Measurements from ENCODE around the gene ADGRB3. TPM values are rescaled to one million over a fixed set of nuclear protein-coding genes. Genes with fewer than 3 reads are reported as not detected.

Gene ADGRB3
- total and polyA plus RNA-seq, 12 donors: 0.47 to 2.1 (median 0.85) TPM

DNA sequence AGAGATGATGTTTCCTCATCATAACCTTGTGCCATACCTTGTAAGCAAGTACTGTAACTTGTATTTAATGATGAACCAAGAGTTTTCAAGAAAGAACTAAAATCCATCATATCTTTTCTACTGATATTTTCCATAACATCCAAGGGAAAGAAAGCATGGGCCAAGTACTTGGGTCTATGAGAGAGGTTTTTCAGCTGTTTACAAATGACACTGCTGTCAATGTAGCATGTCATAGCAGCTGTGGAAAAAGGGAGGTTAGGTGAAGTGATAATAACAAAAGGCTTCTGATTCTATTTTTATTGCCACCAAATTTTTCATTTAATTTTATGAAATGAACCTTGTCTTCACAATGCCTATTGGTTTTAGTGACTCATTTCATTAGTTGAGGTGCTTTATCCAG lies 679.4 kb downstream of the ADGRB3 start:
- Histone ChIP-seq H3K36me3 (no peaks in the 10 kb centered on the region), H3K9me3 (no peaks in the 10 kb centered on the region), H3K4me3 (no peak overlapping the region), H3K27me3 (no peaks in the 10 kb centered on the region), H3K27ac (no peak overlapping the region), H3K4me1 (no peaks in the 10 kb centered on the region)
- ATAC-seq (no peak), DNase-seq (no peak)
- no peak for TF ChIP-seq CTCF (IDR thresholded peaks at IDR 0.05)
- intact Hi-C loops (cut with DNase I): no loop called here

DNA sequence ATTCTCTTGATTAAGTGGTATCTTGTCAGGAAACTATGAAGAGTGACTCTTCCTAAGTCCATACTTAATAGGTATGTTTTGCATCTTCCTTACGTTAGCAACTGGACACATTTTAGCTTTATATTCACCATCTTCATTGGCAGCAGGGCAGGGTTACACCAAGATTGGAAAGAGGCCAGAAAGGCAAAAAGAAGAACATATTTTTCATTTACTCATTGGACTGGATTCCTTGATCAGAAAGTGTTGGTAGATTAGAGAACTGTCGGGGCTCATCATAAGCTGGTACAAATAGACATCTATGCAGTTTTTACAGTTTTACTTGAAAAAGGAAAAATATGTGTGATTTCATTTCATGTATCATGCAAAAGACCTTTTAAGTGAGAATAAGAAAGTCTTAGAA lies 696.8 kb downstream of the ADGRB3 start:
- H3K27me3 ChIP-seq: no peaks in the 10 kb centered on the region
- no peak overlapping the region for H3K27ac ChIP-seq
- TF ChIP-seq CTCF (IDR thresholded peaks at IDR 0.05): no peak
- no peaks in the 10 kb centered on the region for H3K9me3 ChIP-seq
- no peaks in the 10 kb centered on the region for H3K4me1 ChIP-seq
- ATAC-seq (no peak), DNase-seq (no peak)
- H3K4me3 ChIP-seq: no peak overlapping the region
- WGBS, 2 donors: 86 to 93% methylated on average over 2 of the region's 2 CpGs
- no peaks in the 10 kb centered on the region for H3K36me3 ChIP-seq
- intact Hi-C loops (cut with DNase I): no loop called here

DNA sequence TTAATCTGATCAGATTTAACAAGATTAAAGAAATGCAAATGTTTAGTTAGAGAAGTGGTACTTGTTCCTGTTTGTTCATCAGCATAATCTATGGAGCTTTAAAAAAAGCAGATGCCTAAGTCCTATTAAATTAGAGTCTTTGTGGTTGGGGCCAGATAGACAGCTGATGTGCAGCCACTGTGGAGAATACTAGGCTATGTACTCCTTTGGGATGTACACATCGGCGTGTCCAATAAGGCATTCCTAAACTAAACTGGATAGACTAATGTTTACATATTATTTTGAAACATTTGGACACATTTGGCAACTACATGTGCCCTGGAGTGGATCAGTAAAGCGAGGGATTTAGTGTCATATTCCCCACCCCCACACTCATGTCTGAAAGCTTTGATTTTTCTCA lies 702.2 kb downstream of the ADGRB3 start:
- Histone ChIP-seq H3K9me3 (no peaks in the 10 kb centered on the region), H3K4me3 (no peak overlapping the region), H3K36me3 (no peaks in the 10 kb centered on the region), H3K27me3 (no peaks in the 10 kb centered on the region), H3K27ac (no peak overlapping the region), H3K4me1 (no peaks in the 10 kb centered on the region)
- intact Hi-C loops (cut with DNase I): no loop called here
- ATAC-seq (no peak), DNase-seq (no peak)
- no peak for TF ChIP-seq CTCF (IDR thresholded peaks at IDR 0.05)
- WGBS, 2 donors: 73 to 78% methylated on average over 3 of the region's 3 CpGs

GRCh38 chr6:69338431-69339162 lies 703.5 kb downstream of the ADGRB3 start:
- H3K36me3 ChIP-seq: no peaks in the 10 kb centered on the region
- 92 to 95% methylated on average over 5 of the region's 5 CpGs for WGBS, 2 donors
- intact Hi-C loops (cut with DNase I): no loop called here
- H3K9me3 ChIP-seq: no peaks in the 10 kb centered on the region
- TF ChIP-seq CTCF (IDR thresholded peaks at IDR 0.05): no peak
- no peak overlapping the region for H3K4me3 ChIP-seq
- H3K27me3 ChIP-seq: no peaks in the 10 kb centered on the region
- H3K27ac ChIP-seq: no peak overlapping the region
- H3K4me1 ChIP-seq: no peaks in the 10 kb centered on the region
- no peak for ATAC-seq
- no peak for DNase-seq

Measured in heart right ventricle (tissue), 16 donors.